T-helper 9 cell (primary cell): ENCODE measurements around the gene ICA1.
"Not testable (repeated sequence)": the region's sequence is repeated elsewhere in the genome, so short reads cannot be mapped to it uniquely, and the experiment has no call there.

Experiments used
- DNase-seq: peaks from one replicate; pipeline ENCODE4 v3.0.0-alpha.2; 2020

Gene ICA1

DNA sequence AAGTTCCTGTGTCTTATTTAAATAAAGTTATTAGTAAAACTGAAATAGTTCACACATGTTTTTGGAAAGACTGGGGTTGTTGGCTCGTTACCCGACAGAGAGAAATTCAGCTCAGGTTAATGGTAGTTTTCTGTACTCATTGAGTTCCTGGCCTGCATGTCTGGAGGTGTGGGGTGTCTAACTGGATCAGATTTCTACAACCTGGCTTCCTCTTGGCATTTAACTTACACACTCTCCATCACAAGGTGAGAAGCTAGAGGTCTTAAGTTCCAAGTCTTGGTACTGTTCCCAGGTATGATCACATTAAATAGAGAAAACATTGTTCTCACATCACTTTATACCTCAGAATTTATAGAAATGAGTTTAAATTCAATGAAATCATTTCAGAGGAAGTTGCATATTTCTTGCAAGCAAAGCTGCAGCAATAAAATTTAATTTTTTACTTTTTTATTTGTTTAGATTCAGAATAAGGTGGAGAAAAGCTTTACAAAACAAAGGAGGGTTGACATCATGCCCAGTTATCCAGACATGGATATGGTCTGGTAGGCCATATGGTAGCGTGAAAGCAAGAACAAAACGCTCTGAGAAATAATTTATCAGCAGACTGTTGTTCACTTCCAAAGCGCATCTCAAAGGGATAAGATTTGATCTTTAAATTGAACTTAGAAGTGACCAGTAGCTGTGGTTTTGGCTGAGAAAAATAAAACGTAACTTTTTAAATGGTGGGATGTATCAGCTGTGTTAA lies 172.8 kb downstream of the ICA1 start:
- no peak for DNase-seq

DNA sequence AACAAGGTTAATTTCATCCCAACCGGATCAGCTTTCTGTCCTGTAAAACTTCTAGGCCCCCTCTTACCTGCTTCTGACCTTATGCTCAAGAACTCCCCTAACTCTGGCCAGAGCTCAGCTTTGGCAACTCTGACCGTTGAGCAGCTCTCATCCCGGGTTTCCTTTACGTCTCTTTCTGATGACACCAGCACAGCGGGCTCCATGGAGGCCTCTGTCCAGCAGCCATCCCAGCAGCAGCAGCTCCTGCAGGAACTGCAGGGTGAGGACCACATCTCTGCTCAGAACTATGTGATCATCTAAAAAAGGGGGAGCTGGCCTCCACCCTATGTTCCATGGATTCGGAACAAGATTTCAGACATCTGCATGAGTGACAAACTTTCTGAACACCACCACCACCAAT lies 175.7 kb downstream of the ICA1 start:
- no peak for DNase-seq

DNA sequence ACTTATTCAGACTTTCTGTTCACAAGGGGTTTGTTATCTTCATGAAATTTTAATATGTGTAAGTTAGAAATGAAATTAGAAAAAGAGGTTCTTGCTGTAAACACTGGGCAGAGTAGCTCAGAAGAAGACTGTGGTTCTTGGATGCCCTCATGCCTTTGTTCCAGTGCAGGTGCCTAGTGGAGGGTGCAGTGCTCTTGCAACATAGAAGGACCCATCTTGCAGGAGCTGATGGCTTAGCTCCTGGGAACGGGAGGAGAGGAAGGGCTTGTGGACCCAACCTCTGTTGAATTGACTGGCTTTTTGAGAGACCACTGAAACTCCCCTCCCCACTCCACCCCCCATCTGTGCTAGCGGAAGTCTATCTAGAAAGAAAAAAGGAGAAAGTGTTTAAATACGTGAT lies 176.5 kb downstream of the ICA1 start:
- no peak for DNase-seq

DNA sequence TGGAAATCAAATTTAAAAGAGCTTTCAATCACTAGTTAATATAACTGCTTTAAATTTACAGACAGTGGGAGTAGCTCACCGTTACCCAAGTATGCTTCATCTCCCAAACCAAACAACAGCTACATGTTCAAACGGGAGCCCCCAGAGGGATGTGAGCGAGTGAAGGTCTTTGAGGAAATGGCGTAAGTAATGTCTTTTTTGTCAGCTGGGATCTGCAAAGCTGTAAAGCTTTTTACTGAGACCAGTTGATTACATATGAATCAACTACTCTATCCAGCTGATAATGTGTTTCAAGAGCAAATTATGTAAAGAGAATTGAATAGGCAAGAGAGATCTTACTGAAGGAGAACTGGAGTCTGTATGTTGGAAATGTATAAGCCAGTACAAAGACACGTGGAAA lies 177.1 kb downstream of the ICA1 start:
- DNase-seq = no peak

DNA sequence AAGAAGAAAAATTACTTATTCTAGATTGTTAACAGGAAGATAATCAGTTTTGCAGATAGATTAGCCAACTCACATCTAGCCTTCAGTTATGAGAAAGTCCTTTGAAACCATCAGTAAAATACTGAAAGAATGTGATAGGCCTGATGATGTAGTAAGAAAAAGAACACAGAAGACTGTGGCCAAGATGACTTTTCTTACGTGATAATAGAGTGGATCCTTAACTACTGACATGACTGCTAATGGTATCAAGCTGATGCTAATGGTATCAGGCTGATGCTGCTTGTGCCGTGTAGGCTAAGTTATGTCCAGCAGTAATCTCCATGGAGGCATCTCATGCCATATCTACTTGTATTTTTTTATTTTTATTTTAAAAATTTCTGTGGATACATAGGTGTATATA lies 179.2 kb downstream of the ICA1 start:
- DNase-seq = no peak

DNA sequence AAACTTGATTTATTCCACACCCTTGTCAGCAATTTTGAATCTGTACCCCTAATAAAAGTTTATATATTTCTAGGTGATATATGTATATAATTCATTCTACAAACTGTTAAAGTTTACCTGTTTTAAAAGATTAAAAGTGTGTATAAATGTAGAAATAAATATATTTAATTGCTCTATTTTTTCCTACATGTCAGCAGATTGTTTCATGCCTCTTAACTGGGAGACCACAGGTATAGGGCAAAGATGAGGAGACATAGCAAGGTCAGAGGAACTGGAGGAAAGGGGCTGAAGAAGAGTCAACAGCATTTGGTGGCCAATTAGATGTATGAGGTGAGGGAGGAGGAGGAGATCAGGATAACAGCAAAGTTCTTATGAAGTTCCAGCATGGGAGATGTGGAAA lies 183.5 kb downstream of the ICA1 start:
- no peak for DNase-seq

DNA sequence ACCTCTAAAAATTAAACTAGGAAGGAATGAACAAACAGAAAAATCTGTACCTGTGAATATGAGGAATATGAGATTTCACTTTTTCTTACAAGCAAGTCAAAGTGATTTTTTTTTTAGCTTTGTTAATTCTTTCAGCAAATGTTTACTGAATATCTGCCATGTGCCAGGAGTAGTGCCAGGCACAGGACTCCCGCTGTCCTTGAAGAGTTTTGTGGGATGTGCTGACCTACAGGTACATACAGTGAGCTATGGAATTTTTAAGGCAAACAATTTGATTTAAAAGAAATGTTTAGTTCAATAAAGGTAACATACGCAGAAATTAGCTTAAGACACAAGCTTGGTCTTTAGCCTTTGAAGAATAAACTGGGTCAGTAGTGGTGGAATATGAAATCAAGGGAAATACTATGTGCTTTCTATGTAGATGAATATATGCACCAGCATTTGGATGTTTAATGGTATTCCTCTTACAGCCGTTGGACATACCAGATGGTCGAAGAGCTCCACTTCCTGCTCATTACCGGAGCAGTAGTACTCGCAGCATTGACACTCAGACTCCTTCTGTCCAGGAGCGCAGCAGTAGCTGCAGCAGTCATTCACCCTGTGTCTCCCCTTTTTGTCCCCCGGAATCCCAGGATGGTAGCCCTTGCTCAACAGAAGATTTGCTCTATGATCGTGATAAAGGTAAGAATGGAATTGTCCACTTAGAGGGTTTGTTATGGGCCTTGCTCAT lies 191.4 kb downstream of the ICA1 start:
- DNase-seq = no peak

DNA sequence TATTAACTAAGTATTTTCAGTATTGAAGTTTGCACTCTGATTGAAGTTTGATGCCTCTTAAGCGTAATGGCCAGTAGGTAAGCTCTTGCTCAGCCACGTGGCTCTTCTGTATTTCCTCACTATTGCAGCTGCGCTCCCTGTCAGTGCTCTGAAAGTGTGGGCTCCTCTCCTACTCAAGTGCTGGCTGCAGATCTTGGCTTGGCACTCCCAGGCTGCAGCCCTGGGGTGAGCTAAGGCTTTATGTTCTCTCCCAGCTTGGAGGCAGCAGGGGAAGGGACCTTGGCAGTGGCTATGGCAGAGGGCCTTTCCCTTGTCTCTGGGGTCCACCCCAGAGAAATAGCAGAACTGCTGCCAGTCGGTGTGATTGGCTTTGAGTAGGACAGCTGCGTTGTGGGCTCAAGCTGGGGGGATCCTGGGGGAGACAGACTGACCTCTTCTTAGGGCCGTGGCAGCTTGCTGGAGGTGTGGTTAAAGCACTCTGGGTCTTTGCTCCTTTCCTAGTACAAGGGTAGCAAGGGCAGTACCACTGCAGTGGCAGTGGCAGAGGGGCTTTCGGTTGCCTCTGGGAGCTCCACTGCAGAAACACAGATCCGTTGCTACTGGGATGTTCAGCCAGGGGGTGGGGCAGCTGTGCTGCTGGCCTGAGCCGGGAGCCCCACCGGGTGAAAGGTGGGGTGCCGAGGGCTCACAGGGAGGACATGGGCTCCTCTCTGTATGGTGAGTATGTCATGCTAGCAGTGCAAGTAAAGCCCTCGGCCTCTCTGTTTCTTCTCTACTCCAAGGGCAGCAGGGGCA lies 192.9 kb downstream of the ICA1 start:
- no peak for DNase-seq

DNA sequence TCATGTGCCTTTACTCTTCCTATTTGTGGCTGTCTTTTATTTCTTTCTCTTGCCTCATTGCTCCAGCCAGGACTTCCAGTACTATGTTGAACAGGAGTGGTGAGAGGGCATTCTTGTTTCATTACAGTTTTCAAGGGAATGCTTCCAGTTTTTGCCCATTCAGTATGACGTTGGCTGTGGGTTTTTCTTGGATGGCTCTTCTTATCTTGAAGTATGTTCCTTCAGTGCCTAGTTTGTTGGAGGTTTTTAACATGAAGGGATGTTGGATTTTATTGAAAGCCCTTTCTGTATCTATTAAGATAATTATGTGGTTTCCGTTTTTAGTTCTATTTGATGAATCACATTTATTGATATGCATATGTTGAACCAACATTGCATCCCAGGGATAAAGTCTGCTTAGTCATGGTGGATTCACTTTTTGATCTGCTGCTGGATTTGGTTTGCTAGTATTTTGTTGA lies 196.6 kb downstream of the ICA1 start:
- DNase-seq = no peak

DNA sequence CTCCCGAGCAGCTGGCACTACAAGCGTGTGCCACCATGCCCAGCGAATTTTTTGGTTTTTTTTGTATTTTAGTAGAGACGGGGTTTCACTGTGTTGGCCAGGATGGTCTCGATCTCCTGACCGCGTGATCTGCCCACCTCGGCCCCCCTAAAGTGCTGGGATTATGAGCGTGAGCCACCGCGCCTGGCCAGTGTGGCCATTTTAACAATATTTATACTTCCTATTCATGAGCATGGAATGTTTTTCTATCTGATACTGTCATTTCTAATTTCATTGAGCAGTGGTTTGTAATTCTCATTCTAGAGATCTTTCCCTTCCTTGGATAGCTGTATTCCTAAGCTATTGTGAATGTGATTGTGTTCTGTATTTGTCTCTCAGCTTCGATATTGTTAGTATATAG lies 197.1 kb downstream of the ICA1 start:
- no peak for DNase-seq

DNA sequence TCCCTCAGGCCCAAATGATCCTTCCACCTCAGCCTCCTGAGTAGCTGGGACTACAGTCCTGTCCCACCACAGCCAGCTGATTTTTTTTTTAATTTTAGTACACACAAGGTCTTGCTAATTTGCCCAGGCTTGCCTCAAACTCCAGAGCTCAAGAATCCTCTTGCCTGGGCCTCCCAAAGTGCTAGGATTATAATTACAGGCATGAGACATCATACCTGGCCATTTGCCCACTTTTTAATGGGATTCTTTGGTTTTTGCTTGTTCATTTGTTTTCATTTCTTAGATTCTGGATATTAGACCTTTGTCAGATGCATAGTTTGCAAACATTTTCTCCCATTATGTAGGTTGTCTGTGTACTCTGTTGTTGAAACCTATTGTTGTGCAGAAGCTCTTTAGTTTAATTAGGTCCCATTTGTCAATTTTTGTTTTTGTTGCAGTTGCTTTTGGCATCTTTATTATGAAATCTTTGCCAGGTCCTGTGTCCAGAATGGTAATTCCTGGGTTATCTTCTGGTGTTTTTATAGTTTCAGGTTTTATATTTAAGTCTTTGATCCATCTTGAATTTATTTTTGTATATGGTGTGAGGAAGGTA lies 198.2 kb downstream of the ICA1 start:
- no peak for DNase-seq

DNA sequence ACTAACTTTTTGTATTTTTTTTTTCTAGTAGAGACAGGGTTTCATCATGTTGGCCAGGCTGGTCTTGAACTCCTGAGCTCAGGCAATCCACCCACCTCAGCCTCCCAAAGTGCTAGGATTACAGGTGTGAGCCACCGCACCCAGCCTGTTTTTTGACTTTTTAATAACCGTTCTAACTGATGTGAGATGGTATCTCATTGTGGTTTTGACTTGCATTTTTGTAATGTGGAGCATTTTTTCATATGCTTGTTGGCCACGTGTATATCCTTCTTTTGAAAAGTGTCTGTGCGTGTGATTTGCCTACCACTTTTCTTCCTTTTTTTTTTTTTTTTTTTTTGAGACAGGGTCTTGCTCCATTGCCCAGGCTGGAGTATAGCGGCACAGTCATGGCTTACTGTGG lies 198.7 kb downstream of the ICA1 start:
- not testable (repeated sequence) for DNase-seq
